ENCODE measurements around the gene ZSWIM6. TPM values are rescaled to one million over a fixed set of nuclear protein-coding genes. Genes with fewer than 3 reads are reported as not detected.
A peak's percentile ranks its signal among the peaks of the same experiment; 100 is the strongest.
"Not testable (repeated sequence)": the region's sequence is repeated elsewhere in the genome, so short reads cannot be mapped to it uniquely, and the experiment has no call there.

ZSWIM6 gene
- total and polyA plus RNA-seq, 8 donors = 2.9 to 39.3 (median 15.4) TPM

GRCh38 chr5:61402970-61403900 lies 71.2 kb downstream of the ZSWIM6 start:
- H3K4me3 ChIP-seq = no peak overlapping the region
- H3K4me1 ChIP-seq = peaks cover 0 to 52% (median 27%) of the 10 kb centered on the region in 4 donors
- intact Hi-C loops (cut with DNase I; ENCODE audit: low total_unique reads) = no loop called here
- DNase-seq = no peak
- 86 to 90% (median 89%) methylated on average over 4 of the region's 4 CpGs for WGBS, 5 donors
- no peaks in the 10 kb centered on the region for H3K9me3 ChIP-seq
- TF ChIP-seq CTCF (IDR thresholded peaks at IDR 0.05) (no peak), EP300 (IDR thresholded peaks at IDR 0.05) (no peak), POLR2A (IDR thresholded peaks at IDR 0.05) (no peak), POLR2AphosphoS5 (IDR thresholded peaks at IDR 0.05) (no peak)
- no peaks in the 10 kb centered on the region for H3K36me3 ChIP-seq
- H3K27me3 ChIP-seq = no peaks in the 10 kb centered on the region
- no peak overlapping the region for H3K27ac ChIP-seq

- no peak overlapping the region for H3K4me3 ChIP-seq
- intact Hi-C loops (cut with DNase I; ENCODE audit: low total_unique reads) = loop anchor here (5.0 kb wide), 1 partner anchor 73 kb away; the partner anchor contains the start of gene ZSWIM6
- peak overlapping the region in 1 of 5 donors; percentile 31 for H3K27ac ChIP-seq
- H3K9me3 ChIP-seq = no peaks in the 10 kb centered on the region
- H3K4me1 ChIP-seq = peaks cover 6 to 68% (median 35%) of the 10 kb centered on the region in 4 donors
- DNase-seq = no peak
- no peaks in the 10 kb centered on the region for H3K27me3 ChIP-seq
- TF ChIP-seq POLR2A (IDR thresholded peaks at IDR 0.05) = no peak
- TF ChIP-seq POLR2AphosphoS5 (IDR thresholded peaks at IDR 0.05) = no peak
- no peak for TF ChIP-seq CTCF (IDR thresholded peaks at IDR 0.05)
- no peak for TF ChIP-seq EP300 (IDR thresholded peaks at IDR 0.05)
- H3K36me3 ChIP-seq = no peaks in the 10 kb centered on the region
Measured at GRCh38 chr5:61405511-61406295, 73.6 kb downstream of the ZSWIM6 start.

- WGBS, 5 donors = 91 to 97% (median 94%) methylated on average over 4 of the region's 4 CpGs
- peak overlapping the region in 1 of 5 donors; percentile 81 for H3K27ac ChIP-seq
Measured at GRCh38 chr5:61406497-61406896, 74.4 kb downstream of the ZSWIM6 start.

GRCh38 chr5:61407706-61408270 lies 75.7 kb downstream of the ZSWIM6 start:
- TF ChIP-seq CTCF (IDR thresholded peaks at IDR 0.05) (no peak), POLR2AphosphoS5 (IDR thresholded peaks at IDR 0.05) (no peak), POLR2A (IDR thresholded peaks at IDR 0.05) (no peak), EP300 (IDR thresholded peaks at IDR 0.05) (no peak)
- peak overlapping the region in 3 of 5 donors; percentile 5 to 81 (median 76) for H3K27ac ChIP-seq
- H3K36me3 ChIP-seq = no peaks in the 10 kb centered on the region
- H3K4me3 ChIP-seq = no peak overlapping the region
- DNase-seq = no peak
- 58 to 84% (median 67%) methylated on average over 1 of the region's 1 CpG for whole genome bisulfite sequencing, 5 donors
- no peaks in the 10 kb centered on the region for H3K9me3 ChIP-seq
- no peaks in the 10 kb centered on the region for H3K27me3 ChIP-seq
- intact Hi-C loops (cut with DNase I; ENCODE audit: low total_unique reads) = loop anchor here (5.0 kb wide), 1 partner anchor 75 kb away; the partner anchor contains the start of gene ZSWIM6
- H3K4me1 ChIP-seq = peaks cover 6 to 51% (median 27%) of the 10 kb centered on the region in 4 donors

More at GRCh38 chr5:61406497-61406896, 74.4 kb downstream of the ZSWIM6 start:
- not testable (repeated sequence) for H3K27me3 ChIP-seq, H3K36me3 ChIP-seq, H3K9me3 ChIP-seq, DNase-seq, H3K4me3 ChIP-seq
- intact Hi-C loops (cut with DNase I; ENCODE audit: low total_unique reads) = loop anchor here (5.0 kb wide), 1 partner anchor 74 kb away; the partner anchor contains the start of gene ZSWIM6
- peaks cover 6 to 63% (median 33%) of the 10 kb centered on the region in 4 donors for H3K4me1 ChIP-seq

Measured in stomach (tissue), 9 donors.